HCT116 (cell line): ENCODE data around the gene IGIP. TPM values are rescaled to one million over a fixed set of nuclear protein-coding genes. Genes with fewer than 3 reads are reported as not detected.

Experiments used
- ATAC-seq: fragments of 200-7000 bp; cut with Tn5 transposase; 2 replicates; pipeline ENCODE4 v1.9.1; 2020; ENCODE audit warnings: mild to moderate bottlenecking, moderate library complexity
- BruUV-seq: library from RNA; stranded (reverse); fragments of 400-500 nt; replicated peaks from 2 replicates; lab custom pipeline; 2021; lab: Mats Ljungman, UMichigan
- CTCF ChIA-PET: fragments of 300-600 bp; sonication (Branson Sonifier 250); formaldehyde crosslinking; loops from one replicate; lab custom pipeline; 2021; ENCODE audit warnings: antibody characterized with exemption; lab: Charles Lee
- POLR2A ChIA-PET: fragments of 300-600, 350-600 bp; sonication (Branson Sonifier 250); formaldehyde crosslinking; loops from one replicate; lab custom pipeline; 2021; ENCODE audit warnings: antibody characterized with exemption; lab: Charles Lee
- RAD21 ChIA-PET, 2 experiments: fragments of 300-600 bp; sonication (Branson Sonifier 250); formaldehyde crosslinking; loops; one replicate each; lab custom pipeline; 2023; ENCODE audit warnings: low total read pairs in 2 of 2; ENCODE audit not compliant: uncharacterized antibody in 2 of 2, unreplicated experiment in 2 of 2, low non-redundant PET in 1 of 2; lab: Charles Lee
- DNase-seq: peaks from one replicate; pipeline ENCODE4 v3.0.0-alpha.2; 2010; ENCODE audit warnings: low read depth, low spot score
- H2AFZ ChIP-seq: fragments of 200-600 bp; shearing (Covaris generic), sonication (generic); 2 replicates; pipeline ENCODE4 v1.6.1; 2017; ENCODE audit warnings: low read depth, mixed run types, mixed read lengths, antibody characterized with exemption, low read length; ENCODE audit not compliant: poor library complexity, severe bottlenecking
- H3K27ac ChIP-seq: 2 replicates; pipeline ENCODE4 v1.5.1; 2012; ENCODE audit warnings: low read depth, low read length
- H3K27me3 ChIP-seq: fragments of 200-600 bp; sonication (generic); 2 replicates; pipeline ENCODE4 v1.6.1; 2016; ENCODE audit warnings: mixed run types, low read length, mixed read lengths; ENCODE audit not compliant: insufficient read depth
- H3K36me3 ChIP-seq, 2 experiments: fragments of 200-500 bp in 1 of 2; fragments of 200-600 bp in 1 of 2; sonication (Bioruptor generic) in 1 of 2; sonication (generic) in 1 of 2; 2 replicates each; pipeline versions ENCODE4 v1.5.1 to v1.6.1; 2014 to 2016; ENCODE audit warnings: low read length in 2 of 2, inconsistent platforms in 1 of 2, mixed read lengths in 1 of 2, mixed run types in 1 of 2; ENCODE audit not compliant: insufficient read depth in 2 of 2, control insufficient read depth in 1 of 2
- H3K4me1 ChIP-seq, 2 experiments: fragments of 200-600 bp in 1 of 2; sonication (generic) in 1 of 2; 2 replicates each; pipeline versions ENCODE4 v1.5.1 to v1.6.1; 2012 to 2017; ENCODE audit warnings: low read length in 2 of 2, inconsistent platforms in 1 of 2, mild to moderate bottlenecking in 1 of 2, mixed read lengths in 1 of 2, mixed run types in 1 of 2, moderate library complexity in 1 of 2; ENCODE audit not compliant: insufficient read depth in 2 of 2, control insufficient read depth in 1 of 2
- H3K4me2 ChIP-seq: fragments of 200-600 bp; sonication (generic); 2 replicates; pipeline ENCODE4 v1.6.1; 2017; ENCODE audit warnings: mixed run types, low read length, mixed read lengths
- H3K4me3 ChIP-seq, 2 experiments: fragments of 200-600 bp in 1 of 2; sonication (generic) in 1 of 2; replicated peaks in 1 of 2; 2 replicates each; pipeline ENCODE4 v1.5.1; 2011 to 2016; ENCODE audit warnings: low read length in 2 of 2, control low read depth in 1 of 2, low read depth in 1 of 2, mild to moderate bottlenecking in 1 of 2, mixed read lengths in 1 of 2, mixed run types in 1 of 2
- H3K79me2 ChIP-seq: fragments of 200-600 bp; sonication (generic); 2 replicates; pipeline ENCODE4 v1.6.1; 2017; ENCODE audit warnings: mild to moderate bottlenecking, mixed run types, low read length, moderate library complexity, mixed read lengths; ENCODE audit not compliant: insufficient read depth
- H3K9ac ChIP-seq: fragments of 200-600 bp; sonication (generic); 2 replicates; pipeline ENCODE4 v1.6.1; 2016; ENCODE audit warnings: low read length, mixed read lengths
- H3K9me2 ChIP-seq: fragments of 200-600 bp; sonication (generic), shearing (Covaris generic); 2 replicates; pipeline ENCODE4 v1.6.1; 2017; ENCODE audit warnings: mixed run types, mild to moderate bottlenecking, moderate library complexity; ENCODE audit not compliant: insufficient read depth
- H3K9me3 ChIP-seq, 2 experiments: fragments of 200-500 bp in 1 of 2; fragments of 200-600 bp in 1 of 2; sonication (Bioruptor generic) in 1 of 2; sonication (generic) in 1 of 2; 2 replicates each; pipeline ENCODE4 v1.6.1; 2014 to 2017; ENCODE audit warnings: low read length in 2 of 2, mixed read lengths in 2 of 2, inconsistent platforms in 1 of 2, low read depth in 1 of 2, mild to moderate bottlenecking in 1 of 2, mixed run types in 1 of 2, moderate library complexity in 1 of 2; ENCODE audit not compliant: control insufficient read depth in 1 of 2, insufficient read depth in 1 of 2
- H4K20me1 ChIP-seq: fragments of 200-600 bp; sonication (generic), shearing (Covaris generic); 2 replicates; pipeline ENCODE4 v1.6.1; 2017; ENCODE audit warnings: mixed run types, mild to moderate bottlenecking, moderate library complexity; ENCODE audit not compliant: insufficient read depth
- CBX3 ChIP-seq: IDR thresholded peaks from 2 replicates; pipeline ENCODE4 v1.6.1; 2012; ENCODE audit warnings: low read depth
- CEBPB ChIP-seq: IDR thresholded peaks from 2 replicates; pipeline ENCODE4 v1.6.1; 2012; ENCODE audit warnings: low read depth
- ELF1 ChIP-seq: IDR thresholded peaks from 2 replicates; pipeline ENCODE4 v1.6.1; 2012; ENCODE audit warnings: low read depth, borderline replicate concordance
- JUND ChIP-seq: IDR thresholded peaks from 2 replicates; pipeline ENCODE4 v1.6.1; 2012
- SP1 ChIP-seq: IDR thresholded peaks from 2 replicates; pipeline ENCODE4 v1.6.1; 2012; ENCODE audit warnings: low read depth
- TCF7L2 ChIP-seq: IDR thresholded peaks from 2 replicates; pipeline ENCODE4 v1.7.0; 2011; ENCODE audit warnings: borderline replicate concordance, inconsistent platforms; ENCODE audit not compliant: insufficient read depth, insufficient read length; ENCODE audit errors: extremely low read depth
- YY1 ChIP-seq: IDR thresholded peaks from 2 replicates; pipeline ENCODE4 v1.6.1; 2011; ENCODE audit warnings: low read length, low read depth, moderate library complexity, mild to moderate bottlenecking; ENCODE audit not compliant: insufficient replicate concordance; ENCODE audit errors: extremely low read depth
- ZNF274 ChIP-seq: fragments of 200-500 bp; sonication (Bioruptor generic); IDR thresholded peaks from 2 replicates; pipeline ENCODE4 v1.6.1; 2014; ENCODE audit warnings: mild to moderate bottlenecking, low read depth, low read length, inconsistent platforms
- intact Hi-C: fragments of 100-400 bp; cut with micrococcal nuclease; formaldehyde crosslinking; loops from 2 replicates; pipeline ENCODE4 v1.10.0; 2022
- total RNA-seq: library from RNA; stranded (reverse); gene quantifications from one replicate; pipeline ENCODE4 v1.2.1, GENCODE V29; 2021; ENCODE audit not compliant: unreplicated experiment
- TF ChIP-seq, protein P1 (sequence below), 3 experiments: fragments of 200-600 bp in 1 of 3; sonication (generic) in 1 of 3; IDR thresholded peaks in 2 of 3; conservative IDR thresholded peaks in 1 of 3; 2 replicates each; pipeline ENCODE4 v1.5.1; 2012 to 2017; ENCODE audit warnings: low read depth in 2 of 3, low read length in 2 of 3, antibody characterized with exemption in 1 of 3, borderline replicate concordance in 1 of 3, control low read depth in 1 of 3, mild to moderate bottlenecking in 1 of 3, mixed read lengths in 1 of 3, mixed run types in 1 of 3, moderate library complexity in 1 of 3; ENCODE audit not compliant: insufficient read depth in 1 of 3

Gene IGIP
- total RNA-seq, 1 experiment from 2014 or later = 5.2 TPM

DNA sequence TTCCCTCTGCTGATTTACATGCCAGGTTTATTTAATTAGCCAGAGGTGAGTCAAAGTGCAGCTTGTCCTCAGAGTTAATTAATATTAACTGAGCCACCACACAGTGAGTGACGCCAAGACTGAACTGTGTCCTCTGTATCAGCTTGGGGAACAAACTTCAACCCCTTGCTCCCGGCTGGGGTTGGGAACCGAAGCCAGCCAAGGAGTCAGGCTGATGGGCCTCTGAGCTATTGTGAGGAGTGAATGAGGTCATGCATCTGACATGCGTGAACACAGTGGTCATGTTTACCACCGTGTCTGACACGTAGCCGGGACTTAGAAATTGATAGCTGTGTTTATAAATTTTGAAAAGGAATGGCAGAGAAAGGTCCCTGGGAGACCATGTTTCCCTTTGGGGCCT lies 17.1 kb downstream of the IGIP start:
- CTCF ChIA-PET = interaction anchor here (1.4 to 4.1 kb wide), 3 partner anchors 10 to 68 kb away, joined by 3 to 39 read pairs (median 20); no protein-coding TSS in a partner anchor
- RAD21 ChIA-PET = no interaction called here
- no peaks in the 10 kb centered on the region for H3K27me3 ChIP-seq
- H3K36me3 ChIP-seq = no peaks in the 10 kb centered on the region
- H2AFZ ChIP-seq = no peak overlapping the region
- DNase-seq (no peak), ATAC-seq (no peak)
- BruUV-seq = no TSS peak
- no peak overlapping the region for H3K9ac ChIP-seq
- peaks cover 4 to 14% of the 10 kb centered on the region in 2 experiments; a peak in 3 of 4 replicates for H3K4me1 ChIP-seq
- no peaks in the 10 kb centered on the region for H4K20me1 ChIP-seq
- H3K79me2 ChIP-seq = no peaks in the 10 kb centered on the region; the same call in 1 of the 2 replicates
- intact Hi-C loops = no loop called here
- H3K9me3 ChIP-seq = no peaks in the 10 kb centered on the region
- POLR2A ChIA-PET = no interaction called here
- H3K27ac ChIP-seq = no peak overlapping the region
- no peaks in the 10 kb centered on the region for H3K9me2 ChIP-seq
- TF ChIP-seq CEBPB (no peak), SP1 (no peak), ELF1 (no peak)
- TF ChIP-seq, protein P1, sequence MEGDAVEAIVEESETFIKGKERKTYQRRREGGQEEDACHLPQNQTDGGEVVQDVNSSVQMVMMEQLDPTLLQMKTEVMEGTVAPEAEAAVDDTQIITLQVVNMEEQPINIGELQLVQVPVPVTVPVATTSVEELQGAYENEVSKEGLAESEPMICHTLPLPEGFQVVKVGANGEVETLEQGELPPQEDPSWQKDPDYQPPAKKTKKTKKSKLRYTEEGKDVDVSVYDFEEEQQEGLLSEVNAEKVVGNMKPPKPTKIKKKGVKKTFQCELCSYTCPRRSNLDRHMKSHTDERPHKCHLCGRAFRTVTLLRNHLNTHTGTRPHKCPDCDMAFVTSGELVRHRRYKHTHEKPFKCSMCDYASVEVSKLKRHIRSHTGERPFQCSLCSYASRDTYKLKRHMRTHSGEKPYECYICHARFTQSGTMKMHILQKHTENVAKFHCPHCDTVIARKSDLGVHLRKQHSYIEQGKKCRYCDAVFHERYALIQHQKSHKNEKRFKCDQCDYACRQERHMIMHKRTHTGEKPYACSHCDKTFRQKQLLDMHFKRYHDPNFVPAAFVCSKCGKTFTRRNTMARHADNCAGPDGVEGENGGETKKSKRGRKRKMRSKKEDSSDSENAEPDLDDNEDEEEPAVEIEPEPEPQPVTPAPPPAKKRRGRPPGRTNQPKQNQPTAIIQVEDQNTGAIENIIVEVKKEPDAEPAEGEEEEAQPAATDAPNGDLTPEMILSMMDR (IDR thresholded peaks at IDR 0.05 in 2 of 3, conservative IDR thresholded peaks at IDR 0.05 in 1 of 3; ENCODE audit: borderline replicate concordance in 1 of 3, insufficient read depth in 1 of 3, low read depth in 2 of 3, low read length in 2 of 3) = no peak
- no peak overlapping the region for H3K4me2 ChIP-seq
- no peak overlapping the region for H3K4me3 ChIP-seq

DNA sequence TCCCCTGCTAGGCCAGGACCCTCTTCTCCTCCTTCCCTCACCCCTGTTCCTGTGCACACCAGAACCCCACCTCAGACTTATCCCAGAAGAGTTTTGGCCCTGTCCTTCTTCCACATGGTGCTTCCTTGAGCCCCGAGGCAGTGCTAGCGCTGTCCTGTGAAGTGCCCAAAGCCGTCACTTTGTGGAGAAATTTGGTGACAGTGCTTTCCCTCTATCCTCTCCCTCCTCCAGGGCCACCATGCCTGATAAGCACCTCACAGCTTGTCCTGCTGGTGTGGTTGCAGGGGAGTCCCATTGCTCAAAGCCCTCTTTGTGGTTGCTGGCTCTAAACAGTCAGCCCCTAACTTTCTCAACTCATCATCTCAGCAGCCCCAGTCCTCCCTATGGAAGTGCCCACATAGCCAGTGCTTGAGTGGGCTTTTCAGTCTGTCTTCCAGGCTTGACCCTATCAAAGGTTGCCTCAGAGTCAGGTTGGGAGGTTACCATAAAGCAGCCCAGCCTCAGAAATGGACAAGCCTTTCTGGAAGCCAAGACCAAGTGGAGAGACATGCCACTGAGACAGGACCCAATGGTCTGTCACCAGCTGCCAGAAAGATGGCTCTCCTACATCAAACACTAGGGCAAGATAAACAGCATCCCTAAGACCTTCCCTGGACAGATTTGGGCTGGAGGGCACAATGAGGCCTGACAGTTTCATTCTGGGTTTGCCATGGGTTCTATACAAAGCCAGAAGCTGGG lies 18.0 kb downstream of the IGIP start:
- Histone ChIP-seq H3K4me1 (peaks cover 4 to 18% of the 10 kb centered on the region in 2 experiments; a peak in 3 of 4 replicates), H3K9me3 (no peaks in the 10 kb centered on the region), H3K36me3 (no peaks in the 10 kb centered on the region), H3K9me2 (no peaks in the 10 kb centered on the region), H3K4me3 (no peak overlapping the region), H4K20me1 (no peaks in the 10 kb centered on the region), H3K4me2 (no peak overlapping the region), H3K9ac (no peak overlapping the region), H3K27ac (no peak overlapping the region), H2AFZ (no peak overlapping the region), H3K79me2 (no peaks in the 10 kb centered on the region; the same call in 1 of the 2 replicates), H3K27me3 (no peaks in the 10 kb centered on the region)
- RAD21 ChIA-PET = interaction anchor here (0.5 to 1.0 kb wide), 4 partner anchors 26 to 68 kb away, joined by 3 to 7 read pairs (median 4); no protein-coding TSS in a partner anchor
- POLR2A ChIA-PET = interaction anchor here (0.6 kb wide), 1 partner anchor 31 kb away, joined by 7 read pairs; no protein-coding TSS in a partner anchor
- intact Hi-C loops = loop anchor here (1.0 kb wide), 1 partner anchor 70 kb away; no protein-coding TSS in a partner anchor
- no peak for DNase-seq
- BruUV-seq = no TSS peak
- ATAC-seq = no peak
- CTCF ChIA-PET = interaction anchor here (0.7 to 4.1 kb wide), 10 partner anchors 10 to 357 kb away, joined by 3 to 39 read pairs (median 4); partner anchors contain the start of gene PURA
- no peak for TF ChIP-seq CEBPB
- TF ChIP-seq, protein P1 (IDR thresholded peaks at IDR 0.05 in 2 of 3, conservative IDR thresholded peaks at IDR 0.05 in 1 of 3; ENCODE audit: borderline replicate concordance in 1 of 3, insufficient read depth in 1 of 3, low read depth in 2 of 3, low read length in 2 of 3) = no peak
- TF ChIP-seq ELF1 = no peak
- TF ChIP-seq CBX3 = no peak
- no peak for TF ChIP-seq YY1
- TF ChIP-seq TCF7L2 = no peak
- TF ChIP-seq ZNF274 = no peak
- no peak for TF ChIP-seq SP1
- no peak for TF ChIP-seq JUND
